ENCODE data around the gene HAGHL.

- no peak for TF ChIP-seq CTCF (conservative IDR thresholded peaks at IDR 0.05 in 1 of 2, IDR thresholded peaks at IDR 0.05 in 1 of 2; ENCODE audit: low read depth in 1 of 2, low read length in 2 of 2)
- no peak for TF ChIP-seq EZH2 (IDR thresholded peaks at IDR 0.05; ENCODE audit: low read length, missing control alignments)
Observed at GRCh38 chr16:775236-775796, 48.4 kb downstream of the HAGHL start.

All from fibroblast of lung (primary cell).